ENCODE data around the gene CADPS.

DNA sequence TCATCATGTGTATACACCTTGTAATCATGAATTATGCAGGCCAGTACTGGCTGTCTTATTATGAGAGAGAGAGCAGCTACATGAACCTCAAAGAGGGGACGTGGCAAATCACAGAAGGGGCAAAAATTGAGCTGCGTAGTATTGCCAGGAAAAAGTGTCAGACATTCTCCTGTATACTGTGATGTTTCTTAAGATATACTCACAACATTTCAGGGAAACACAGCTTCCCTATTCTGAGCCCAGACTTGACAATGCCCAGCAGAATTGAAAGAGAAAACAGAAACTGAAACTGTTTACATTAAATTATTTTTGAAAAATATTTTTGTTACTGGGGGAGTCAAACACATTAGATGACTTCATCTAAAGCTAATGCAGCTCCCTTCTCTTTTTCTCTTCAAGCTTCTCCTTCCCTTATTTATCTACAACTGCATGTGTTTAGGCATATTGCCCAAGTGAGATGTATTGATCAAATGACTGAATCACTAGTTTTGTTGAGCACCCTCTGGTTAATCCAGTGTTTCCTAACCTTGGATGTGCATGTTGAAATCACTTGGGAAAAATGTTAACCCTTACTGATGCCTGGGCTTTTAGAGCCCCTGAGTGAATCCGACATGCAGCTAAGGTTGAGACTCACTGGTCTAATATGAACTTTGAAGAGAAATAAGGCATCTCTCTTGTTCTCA lies 39.5 kb downstream of the CADPS start:
- TF ChIP-seq, protein P1, sequence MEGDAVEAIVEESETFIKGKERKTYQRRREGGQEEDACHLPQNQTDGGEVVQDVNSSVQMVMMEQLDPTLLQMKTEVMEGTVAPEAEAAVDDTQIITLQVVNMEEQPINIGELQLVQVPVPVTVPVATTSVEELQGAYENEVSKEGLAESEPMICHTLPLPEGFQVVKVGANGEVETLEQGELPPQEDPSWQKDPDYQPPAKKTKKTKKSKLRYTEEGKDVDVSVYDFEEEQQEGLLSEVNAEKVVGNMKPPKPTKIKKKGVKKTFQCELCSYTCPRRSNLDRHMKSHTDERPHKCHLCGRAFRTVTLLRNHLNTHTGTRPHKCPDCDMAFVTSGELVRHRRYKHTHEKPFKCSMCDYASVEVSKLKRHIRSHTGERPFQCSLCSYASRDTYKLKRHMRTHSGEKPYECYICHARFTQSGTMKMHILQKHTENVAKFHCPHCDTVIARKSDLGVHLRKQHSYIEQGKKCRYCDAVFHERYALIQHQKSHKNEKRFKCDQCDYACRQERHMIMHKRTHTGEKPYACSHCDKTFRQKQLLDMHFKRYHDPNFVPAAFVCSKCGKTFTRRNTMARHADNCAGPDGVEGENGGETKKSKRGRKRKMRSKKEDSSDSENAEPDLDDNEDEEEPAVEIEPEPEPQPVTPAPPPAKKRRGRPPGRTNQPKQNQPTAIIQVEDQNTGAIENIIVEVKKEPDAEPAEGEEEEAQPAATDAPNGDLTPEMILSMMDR (conservative IDR thresholded peaks at IDR 0.05; ENCODE audit: low read length): no peak
- TF ChIP-seq EZH2phosphoT487 (IDR thresholded peaks at IDR 0.05; ENCODE audit: borderline replicate concordance): no peak

All from Loucy (cell line).